Activated CD4-positive, alpha-beta T cell treated with anti-CD3 and anti-CD28 coated beads, Interleukin-2, amount 50 U/mL, for 1 hour (primary cell): ENCODE results near the gene TNFRSF25.
"Not testable (repeated sequence)": the region's sequence is repeated elsewhere in the genome, so short reads cannot be mapped to it uniquely, and the experiment has no call there.

Experiments used
- DNase-seq: peaks from one replicate; pipeline ENCODE4 v3.0.0-alpha.2; 2020

Gene TNFRSF25

DNA sequence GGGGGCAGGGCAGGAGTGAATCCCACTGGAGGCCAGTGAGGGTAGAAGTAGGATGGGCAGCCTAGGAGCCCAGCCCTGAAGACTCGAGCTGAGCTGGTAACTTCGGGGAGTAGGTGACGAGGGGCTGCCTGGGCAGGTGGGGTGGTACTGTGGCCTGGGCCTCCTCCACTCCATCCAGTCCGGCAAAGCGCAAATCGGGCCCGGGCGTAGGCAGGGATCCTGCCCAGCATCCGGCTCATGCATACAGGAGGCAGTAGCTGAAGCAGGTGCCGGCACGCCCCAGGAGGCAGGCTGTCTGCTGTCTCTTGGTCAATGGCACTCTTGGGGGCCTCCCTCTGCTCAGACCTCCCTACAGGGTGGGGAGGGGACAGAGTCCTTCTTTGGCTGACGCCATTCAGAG lies 1.3 kb upstream of the TNFRSF25 start:
- DNase-seq: no peak

DNA sequence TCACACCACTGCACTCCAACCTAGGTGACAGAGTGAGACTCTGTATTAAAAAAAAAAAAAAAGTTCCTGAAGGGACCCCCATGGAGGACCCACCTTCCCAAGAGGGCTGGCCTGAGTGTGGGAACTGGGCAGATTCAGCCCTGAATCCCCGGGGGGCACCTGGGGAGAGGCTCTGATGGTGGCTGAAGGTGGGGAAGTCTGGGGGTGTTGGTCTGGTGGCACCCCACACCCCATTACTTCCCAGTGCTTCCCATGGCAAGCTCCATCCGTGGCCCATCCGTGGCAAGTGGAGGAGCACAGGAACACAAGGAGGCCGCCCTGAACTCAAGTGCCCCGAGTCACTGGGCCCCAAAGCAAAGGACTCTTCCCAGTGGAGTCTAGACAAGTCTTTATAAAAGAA lies 778 bp upstream of the TNFRSF25 start:
- DNase-seq: no peak

DNA sequence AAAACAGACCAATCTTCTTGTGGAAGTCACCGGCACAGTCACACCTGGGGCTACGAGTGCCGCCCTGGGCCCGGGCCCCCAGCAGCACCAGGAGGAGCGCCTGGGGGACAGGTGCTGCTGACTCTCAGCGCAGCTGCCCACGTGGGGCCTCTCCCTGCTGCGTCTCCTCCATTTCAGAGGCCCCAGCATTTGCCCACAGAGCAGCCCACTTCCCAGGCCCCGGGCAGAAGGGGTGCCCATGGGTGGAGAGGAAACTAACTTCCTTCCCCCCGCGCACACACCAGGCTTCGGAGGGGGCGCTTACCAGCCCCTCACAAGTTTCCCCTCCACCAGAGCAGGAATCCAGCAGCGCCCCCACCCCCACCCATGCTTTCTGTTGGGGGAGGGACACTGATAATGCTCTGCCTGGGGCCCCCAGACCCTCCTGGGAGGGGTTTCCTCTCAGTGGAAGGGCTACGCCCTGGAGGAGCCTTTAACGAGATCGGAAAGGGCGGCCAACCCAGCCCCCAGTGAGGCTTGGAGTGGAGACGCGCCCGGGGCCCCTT lies 440 bp downstream of the TNFRSF25 start:
- DNase-seq: peak; percentile 54

DNA sequence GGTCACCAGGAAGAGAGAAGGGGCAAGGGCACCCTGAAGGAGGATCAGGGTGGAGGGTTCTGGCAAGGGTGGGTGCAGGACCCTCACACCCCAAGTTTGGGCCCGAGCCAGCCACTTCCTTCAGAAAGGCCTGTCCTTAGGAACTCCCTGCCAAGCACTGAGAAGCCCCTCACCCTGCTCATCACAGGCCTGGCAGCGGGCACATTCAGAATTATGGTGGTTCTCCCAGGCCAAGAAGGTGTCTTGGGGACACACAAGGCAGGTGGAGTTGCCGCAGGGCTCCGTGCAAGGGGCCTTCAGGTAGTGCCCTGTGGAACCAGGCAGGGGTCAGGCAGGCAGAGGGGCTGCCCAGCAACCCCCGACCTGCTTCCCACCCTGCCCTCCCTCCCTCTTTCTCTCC lies 1.1 kb downstream of the TNFRSF25 start:
- DNase-seq: no peak

DNA sequence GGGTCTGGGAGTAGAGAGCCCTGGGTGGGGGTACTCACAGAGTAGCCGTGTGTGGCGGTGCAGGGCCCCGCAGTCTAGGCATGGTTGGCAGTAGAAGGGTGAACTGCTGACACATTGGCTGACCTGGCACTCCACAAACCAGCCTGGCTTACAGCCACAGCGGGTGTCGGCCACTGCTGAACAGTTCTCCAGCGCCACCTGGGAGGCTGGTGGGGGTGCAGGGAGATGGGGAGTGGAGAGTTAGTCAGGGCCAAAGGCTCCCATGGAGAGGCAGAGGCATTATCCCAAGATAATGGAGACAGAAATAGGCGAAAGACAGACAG lies 1.5 kb downstream of the TNFRSF25 start:
- peak; percentile 55 for DNase-seq

DNA sequence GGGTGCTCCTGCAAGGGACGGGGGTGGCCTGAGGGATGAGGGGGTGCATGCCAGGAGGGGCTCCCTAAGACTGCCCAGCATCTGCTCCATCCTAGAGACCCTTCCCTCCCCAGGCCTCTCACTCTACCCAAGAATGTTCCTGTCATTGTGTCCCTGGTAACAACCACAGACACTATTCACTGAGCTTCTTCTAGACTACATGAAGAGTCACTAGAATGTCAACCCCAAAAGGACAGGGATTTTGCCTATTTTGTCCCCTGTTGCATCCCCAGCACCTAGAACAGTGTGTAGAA lies 2.9 kb downstream of the TNFRSF25 start:
- DNase-seq: no peak

DNA sequence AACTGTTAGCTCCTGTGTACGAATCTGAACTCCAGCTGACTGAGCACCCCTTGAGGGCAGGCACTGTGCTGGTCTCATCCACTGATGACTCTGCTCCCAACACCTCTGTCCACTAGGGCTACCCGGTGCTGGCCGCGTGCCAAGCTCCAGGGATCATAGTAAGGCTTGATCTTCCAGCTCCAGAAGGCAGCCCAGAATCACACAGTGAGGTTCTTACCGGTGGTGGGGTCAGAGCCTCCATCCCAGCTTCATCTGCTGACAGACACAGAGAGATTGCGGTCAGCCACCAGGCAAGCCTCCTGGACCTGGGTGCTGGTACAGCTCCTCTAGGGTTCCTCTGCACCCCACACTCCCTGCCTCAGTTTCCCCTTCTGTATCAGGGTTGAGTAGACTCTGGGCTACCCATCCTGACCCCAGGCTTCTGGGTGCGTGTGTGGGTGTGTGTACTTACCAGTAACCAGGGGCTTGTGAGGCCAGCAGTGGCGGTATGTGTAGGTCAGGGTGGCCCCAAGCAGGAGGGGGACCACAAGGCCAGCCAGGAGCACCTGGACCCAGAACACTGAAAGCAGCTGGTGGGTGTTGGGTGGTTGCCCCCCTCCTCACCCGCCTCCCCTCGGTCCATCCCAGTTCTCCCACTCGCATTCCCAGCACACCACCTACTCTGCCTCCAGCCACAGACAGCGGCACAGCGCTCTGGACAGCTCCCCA lies 3.4 kb downstream of the TNFRSF25 start:
- DNase-seq: no peak

DNA sequence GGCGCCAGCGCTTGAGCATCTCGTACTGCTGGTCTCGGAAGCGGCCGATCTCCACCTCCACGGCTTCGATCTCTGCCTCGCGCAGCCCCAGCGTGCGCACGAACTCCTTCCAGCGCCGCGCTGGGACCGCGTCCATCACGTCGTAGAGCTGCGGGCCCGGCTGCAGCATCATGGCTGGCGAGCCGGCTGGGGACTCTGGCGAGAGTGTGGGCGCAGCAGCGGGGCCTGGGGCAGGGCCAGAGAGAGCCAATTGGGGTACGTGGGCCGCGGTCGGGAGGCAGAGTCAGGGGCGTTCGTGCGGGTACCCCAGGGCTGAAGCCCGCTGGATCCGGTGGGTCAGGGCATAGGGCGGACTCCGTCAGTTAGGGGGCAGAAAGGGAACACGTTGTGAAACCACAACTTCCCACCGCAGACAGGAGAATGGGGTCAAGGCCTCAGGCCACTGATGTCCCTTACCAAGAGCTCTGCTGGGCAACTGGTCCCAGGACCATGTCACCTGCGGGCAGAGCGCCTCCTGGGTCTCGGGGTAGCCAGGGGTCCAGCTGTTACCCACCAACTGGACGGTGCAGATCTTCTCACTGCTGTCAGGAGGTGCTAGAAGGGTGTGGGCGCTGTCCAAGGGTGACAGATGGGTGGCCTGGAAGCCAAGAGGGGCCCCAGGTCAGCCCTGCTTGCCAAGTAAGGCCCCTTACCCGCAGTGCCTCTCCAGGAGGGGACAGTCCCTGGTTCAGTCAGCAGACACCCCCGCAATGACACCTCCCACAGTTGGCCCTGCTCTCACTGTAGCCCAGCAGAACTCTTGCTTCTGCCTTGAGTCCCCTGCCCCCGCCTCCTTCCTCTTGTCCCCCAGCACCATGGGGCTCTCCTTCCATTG lies 4.2 kb downstream of the TNFRSF25 start:
- no peak for DNase-seq

DNA sequence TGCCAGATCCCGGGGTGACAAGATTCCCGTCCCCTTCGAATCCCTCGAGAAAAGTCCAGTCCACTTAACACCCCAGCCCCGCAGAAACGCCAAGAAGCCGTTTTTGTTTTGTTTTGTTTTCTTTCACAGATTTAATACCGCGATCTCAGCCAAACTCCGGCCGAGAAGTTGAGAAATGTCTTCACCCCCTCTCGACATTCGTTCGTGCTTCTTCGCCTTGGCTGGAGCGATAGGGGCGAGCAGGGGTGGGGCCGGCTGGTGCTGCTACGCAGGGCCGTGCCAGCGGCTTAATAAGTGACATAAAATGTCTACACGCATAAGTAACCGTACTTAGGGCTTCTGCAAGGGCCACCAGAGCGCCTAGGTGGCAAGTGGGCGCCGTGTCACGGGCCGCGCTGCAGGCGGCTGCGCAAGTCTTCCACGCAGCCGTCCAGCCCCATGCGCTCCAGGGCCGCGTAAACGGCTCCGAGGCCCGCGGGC lies 4.9 kb downstream of the TNFRSF25 start:
- no peak for DNase-seq

DNA sequence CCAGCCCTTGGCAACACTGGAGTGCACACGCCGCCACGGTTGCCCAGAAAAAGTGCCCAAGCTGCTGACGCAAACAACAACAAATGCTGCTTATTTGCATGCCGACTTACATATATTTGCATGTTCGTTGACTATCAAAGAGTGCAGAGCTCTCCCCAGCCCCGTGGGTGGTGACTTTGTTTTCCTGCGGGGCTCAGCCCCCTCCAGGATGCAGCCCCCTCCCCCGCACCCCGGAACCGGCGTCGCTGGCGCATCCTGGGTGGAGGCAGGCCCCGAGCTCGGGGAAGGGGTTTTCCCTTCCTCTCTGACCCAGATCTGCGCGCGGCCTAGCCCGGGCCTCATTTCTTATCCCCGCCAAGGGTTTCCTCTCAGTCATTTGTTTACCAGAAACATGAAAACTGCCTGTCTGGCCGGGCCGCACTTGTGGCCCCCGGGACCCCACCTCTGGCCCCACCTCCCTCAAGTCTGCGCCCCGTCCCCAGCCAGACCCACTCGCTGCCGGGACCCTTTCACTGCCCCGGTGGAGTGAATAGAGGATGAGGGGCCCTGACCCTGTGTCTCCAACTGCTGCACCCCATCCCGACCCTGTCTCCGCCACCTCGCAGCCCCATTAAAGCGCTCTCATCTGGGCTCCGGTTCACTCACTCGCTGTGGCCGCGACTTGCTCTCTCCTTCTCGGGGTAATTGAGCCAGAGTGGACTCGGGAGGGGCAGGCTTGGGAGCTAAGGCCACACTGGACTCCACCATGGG lies 5.5 kb downstream of the TNFRSF25 start:
- peak; percentile 96 for DNase-seq

DNA sequence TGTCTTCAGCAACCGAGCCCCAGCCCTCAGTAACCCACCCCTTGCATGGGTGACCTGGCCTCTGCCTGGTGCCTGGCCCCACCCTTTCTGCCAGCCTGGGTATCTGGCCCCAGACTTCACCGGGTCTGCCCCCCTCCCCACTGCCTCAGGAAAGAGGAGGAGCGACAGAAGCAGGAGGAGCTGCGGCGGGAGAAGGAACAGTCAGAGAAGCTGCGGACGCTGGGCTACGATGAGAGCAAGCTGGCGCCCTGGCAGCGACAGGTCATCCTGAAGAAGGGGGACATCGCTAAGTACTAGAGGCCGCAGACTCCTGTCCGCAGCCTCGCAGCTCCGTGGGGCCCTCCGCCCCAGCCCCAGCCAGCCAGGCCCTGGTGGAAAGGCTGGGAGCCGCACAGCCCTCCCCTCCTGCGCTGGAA lies 6.1 kb downstream of the TNFRSF25 start:
- peak; percentile 73 for DNase-seq

DNA sequence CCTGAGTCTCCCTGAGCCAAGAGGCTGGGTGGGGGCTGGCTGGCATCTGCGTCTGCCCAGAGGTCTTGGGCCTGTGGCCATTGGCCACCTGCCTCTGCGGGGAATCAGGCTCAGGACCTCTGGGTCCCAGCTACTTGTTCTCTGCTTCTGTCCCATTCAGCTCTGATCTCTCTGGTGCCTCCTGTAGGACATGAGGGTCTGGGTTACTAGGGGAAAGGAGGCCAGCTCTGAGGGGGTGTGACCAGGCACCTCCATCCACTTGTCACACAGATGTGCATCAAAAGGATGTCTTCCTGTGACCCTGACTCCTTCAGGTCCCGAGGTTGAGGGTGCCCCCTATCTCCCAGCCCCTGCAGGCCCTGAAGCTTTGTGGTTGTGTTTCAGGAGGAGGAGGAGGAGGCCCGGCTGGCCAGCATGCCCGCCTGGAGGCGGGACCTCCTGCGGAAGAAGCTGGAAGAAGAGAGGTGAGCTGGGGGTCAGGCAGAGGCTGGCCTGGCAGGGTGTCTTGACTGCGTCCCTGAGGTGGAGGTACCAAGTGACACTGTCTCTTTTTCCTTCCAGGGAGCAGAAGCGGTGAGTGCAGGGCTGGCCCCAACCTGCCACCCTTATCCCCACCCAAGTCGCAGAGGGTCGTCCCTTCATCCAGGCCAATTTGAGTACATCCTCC lies 9.0 kb downstream of the TNFRSF25 start:
- DNase-seq: no peak

DNA sequence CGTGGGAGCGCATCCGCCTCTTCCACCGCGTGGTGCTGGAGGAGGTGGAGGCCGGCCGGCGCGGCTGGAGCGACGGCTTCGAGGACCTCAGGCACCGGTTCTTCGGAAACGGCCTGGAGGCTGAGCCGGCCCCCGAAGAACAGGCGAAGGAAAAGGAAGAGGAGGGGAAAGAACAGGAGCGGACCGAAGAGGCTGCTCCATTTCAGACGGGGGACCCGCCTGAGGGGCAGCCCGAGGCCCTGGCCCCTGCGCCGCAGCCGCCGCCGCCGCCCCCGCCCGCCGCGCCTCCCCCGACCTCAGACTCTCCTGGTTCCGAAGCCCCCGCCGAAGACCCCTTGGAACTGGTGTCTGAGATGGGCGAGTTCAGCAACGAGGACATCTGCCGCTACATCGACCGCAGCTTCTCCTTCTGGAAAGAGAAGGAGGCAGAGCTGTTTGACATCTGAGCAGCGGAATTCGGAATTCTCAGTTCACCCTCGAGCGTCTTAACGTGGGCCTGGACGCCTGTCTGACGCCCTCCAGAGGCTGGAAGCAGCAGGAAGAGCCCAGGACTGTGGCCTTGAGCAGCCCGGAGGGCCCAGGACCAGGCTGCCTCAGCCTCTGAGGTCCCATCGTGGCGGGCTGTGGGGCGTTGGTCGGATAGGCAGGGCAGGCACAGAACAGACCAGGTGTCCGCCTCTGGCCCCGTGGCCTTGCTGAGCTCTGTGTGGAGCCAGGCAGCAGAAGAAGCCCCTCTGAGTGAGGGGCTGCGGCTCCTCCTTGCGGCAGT lies 10.0 kb downstream of the TNFRSF25 start:
- DNase-seq: not testable (repeated sequence)

DNA sequence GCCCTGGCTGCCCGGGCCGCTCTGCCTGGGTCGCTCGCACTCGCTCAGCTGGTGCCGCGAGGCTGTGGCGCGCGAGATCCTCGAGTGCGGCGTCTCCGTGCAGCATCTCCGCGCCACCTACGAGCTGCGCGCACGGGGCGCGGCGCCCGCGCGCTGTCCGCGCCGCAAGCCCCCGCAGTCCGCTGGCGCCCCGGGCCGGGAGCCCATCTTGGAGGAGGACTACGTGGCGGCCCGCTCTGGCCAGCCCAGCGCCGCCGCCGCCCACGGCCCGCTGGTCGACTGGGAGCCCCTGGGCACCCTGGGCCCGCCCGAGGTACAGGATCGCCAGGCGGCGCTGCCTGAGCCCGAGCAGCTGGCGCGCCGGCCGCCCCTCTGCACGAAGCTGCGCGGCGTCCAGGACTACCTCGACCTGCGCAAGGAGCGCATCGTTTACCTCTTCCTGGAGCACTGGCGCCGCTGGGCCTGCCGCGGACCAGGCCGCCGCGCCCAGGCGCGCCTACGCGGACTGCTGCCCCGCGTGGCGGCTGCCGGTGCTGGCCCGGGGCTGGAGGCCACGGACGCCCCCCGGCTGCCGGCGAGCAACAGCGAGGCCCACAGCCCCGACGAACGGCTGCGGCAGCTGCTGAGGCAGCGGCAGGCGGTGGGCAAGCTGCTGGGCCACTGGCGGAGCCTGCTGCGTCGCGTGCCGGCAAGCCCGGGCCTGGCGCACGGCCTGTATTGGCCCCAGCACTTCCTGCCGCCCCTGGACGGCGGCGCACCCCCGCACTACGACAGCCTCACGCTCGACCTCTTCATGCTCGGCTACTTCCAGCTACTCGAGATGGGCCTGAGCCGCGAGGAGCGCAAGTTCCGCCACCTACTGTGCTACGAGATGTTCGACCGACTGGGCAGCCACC lies 10.9 kb downstream of the TNFRSF25 start:
- DNase-seq: peak; percentile 49

DNA sequence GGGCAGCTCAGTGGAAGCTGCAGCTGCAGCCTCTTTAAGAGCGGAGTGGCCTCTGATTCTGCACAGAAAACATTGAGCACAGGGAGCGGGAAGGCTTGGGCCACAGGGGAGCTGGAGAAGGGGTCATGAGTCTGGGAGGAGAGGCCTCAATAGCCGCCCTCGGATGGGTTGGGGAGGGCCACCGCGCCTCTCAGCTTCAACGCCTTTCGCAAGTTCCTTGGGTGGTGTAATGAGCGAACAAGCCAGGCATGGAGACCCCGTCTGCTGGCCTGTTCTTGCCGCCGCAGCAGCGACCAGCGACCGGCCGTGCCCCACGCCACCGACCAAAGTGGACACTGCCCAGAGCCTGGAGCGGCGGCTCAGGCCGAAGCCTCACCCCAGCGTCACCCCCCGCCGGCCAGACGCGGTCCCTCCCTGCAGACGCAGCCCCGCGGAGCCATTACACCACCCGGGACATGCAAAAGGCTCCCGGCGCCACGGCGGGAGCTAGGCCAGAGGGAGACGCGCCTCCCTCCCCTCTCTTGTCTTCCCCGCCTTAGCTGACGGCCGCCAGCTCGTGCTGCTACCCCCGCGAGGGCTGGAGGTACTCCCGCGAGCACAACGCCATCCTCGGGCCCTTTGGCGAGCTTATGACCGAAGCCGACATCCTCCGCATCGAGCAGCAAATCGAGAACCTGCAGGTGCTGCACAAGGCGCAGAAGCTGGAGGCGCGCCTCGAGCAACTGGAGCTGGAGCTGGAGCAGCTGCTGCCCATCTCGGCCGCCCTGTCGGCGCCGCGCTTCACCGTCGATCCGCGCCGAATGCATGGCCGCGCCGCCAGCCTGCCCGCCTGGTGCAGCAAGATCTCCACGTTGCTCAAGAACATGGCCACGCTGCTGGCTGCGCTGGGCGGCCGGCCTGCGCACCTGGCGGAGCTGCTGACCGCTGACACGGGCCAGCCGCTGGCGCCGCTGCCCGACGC lies 11.8 kb downstream of the TNFRSF25 start:
- not testable (repeated sequence) for DNase-seq

DNA sequence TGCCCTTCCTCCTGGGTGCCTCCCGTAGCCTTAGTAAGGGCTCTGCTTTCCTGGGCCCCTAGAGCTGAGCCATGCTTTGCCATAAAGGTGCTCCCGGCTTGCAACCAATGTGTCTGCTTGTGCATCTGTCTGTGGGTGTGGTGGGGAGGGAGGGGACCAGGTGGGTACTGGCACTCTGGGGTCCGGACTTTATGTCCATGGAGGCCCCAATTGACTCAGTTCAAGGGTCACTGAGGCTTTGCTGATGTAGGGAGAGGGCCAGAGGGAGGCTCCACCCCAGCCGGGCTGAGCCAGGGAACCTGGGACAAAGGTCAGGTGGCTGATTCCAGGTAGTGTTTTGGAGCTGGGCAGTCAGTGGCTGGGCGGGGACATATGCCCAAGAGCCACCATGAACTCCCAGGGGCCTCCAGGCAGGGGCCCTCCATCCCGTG lies 15.0 kb downstream of the TNFRSF25 start:
- no peak for DNase-seq

DNA sequence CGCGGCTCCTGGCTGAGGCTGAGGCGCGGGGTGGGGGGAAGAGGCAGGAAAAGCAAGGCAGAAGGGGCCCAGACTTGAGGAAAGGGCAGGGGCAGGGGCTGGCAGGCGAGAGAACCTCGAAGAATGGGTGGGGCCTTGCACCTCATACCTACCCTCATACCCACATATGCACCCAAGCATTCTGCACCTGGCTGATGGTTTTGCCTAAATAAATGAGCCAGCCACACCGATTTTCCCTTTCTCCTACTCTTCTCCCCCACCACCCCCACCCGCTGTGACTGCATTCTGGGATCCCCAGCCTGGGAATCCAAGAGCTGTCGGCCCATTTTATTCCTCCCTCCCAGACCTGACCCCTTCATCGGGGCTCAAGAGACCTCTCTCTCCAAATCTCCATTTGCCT lies 15.5 kb downstream of the TNFRSF25 start:
- DNase-seq: not testable (repeated sequence)

DNA sequence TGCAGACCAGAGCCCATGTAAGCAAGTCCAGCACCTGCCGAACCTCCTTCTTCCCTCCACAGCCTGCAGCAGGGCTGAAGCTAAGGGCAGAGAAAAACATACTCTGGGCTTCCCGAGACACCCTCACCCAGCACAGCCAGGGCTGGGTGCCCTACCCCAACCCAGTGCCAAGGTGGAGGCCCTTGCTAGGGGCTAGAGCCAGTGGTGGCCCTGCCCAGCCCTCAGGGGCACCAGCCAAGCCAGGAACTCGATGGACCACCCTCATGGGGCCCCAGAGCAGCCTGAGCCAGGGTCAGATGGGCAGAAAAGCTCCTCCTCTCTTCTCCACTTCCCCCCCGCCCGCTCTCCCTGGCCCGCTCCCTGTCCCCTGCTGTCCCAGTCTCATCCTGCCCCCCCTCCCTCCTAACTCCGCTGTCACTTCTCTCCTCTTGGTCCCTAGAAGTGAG lies 15.9 kb downstream of the TNFRSF25 start:
- DNase-seq: no peak

DNA sequence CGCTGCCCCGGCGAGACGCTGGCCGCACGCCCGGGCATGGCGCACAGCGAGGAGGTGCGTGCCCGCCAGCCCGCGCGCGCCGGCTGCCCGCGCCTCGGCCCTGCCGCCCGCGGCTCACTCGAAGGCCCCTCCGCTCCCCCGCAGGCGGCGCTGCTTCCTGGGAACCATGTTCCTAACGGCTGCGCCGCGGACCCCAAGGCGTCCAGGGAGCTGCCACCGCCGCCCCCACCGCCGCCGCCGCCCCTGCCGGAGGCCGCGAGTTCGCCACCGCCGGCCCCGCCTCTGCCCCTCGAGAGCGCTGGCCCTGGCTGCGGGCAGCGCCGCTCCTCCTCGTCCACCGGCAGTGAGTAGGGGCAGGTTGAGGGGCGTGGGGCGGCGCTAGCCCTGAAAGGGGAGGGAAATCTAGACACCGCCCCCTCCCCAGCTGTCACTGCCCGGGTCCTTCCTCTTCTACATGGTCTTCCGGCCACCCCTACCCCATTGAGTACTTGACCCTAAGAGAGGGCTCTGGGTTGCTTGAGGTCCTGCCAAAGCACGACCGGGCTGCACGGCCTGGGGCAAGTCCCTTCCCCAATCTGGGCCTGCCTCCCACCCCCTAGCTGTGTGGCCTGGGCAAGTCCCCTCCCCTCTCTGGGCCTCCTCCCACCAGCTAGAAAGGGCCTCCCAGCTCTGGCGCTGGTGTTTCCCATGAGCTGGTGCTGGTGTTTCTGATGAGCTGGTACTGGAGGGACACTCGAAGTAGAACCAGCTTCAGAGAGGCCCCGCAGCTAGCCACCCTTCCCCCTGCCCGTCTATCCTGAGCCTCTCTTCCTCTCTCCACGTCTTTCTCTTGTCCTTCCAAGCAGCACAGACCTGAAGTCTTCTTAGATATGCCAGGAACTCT lies 17.0 kb downstream of the TNFRSF25 start:
- no peak for DNase-seq
